Panc1 (cell line): Measurements from ENCODE around the gene COL5A1.

Experiments
- POLR2AphosphoS5 ChIP-seq: IDR thresholded peaks from 2 replicates; pipeline ENCODE4 v1.6.1; 2012; ENCODE audit warnings: mild to moderate bottlenecking, low read depth, low read length, moderate library complexity
- SIN3A ChIP-seq: IDR thresholded peaks from 2 replicates; pipeline ENCODE4 v1.6.1; 2012; ENCODE audit warnings: low read depth, mild to moderate bottlenecking, low read length, moderate library complexity, borderline replicate concordance; ENCODE audit not compliant: insufficient read depth

GRCh38 chr9:134656334-134657006, 14.9 kb downstream of the COL5A1 start:
- TF ChIP-seq SIN3A (no peak), POLR2AphosphoS5 (no peak)
